Umbilical cord (tissue), 2 donors: ENCODE data around the gene ALAS1. TPM values are rescaled to one million over a fixed set of nuclear protein-coding genes. Genes with fewer than 3 reads are reported as not detected.
"Not testable (repeated sequence)": the region's sequence is repeated elsewhere in the genome, so short reads cannot be mapped to it uniquely, and the experiment has no call there.

ENCODE experiments used
- DNase-seq: peaks from one replicate; pipeline ENCODE4 v3.0.0-alpha.2; 2015; ENCODE audit warnings: low spot score
- total RNA-seq: library from RNA; depleted of rRNA; stranded (reverse); fragments of >200 nt; gene quantifications from one replicate; pipeline ENCODE4 v1.2.3, GENCODE V29; 2014; ENCODE audit warnings: low replicate concordance; ENCODE audit not compliant: insufficient read depth

Gene ALAS1
- 22.4 TPM for total RNA-seq

DNA sequence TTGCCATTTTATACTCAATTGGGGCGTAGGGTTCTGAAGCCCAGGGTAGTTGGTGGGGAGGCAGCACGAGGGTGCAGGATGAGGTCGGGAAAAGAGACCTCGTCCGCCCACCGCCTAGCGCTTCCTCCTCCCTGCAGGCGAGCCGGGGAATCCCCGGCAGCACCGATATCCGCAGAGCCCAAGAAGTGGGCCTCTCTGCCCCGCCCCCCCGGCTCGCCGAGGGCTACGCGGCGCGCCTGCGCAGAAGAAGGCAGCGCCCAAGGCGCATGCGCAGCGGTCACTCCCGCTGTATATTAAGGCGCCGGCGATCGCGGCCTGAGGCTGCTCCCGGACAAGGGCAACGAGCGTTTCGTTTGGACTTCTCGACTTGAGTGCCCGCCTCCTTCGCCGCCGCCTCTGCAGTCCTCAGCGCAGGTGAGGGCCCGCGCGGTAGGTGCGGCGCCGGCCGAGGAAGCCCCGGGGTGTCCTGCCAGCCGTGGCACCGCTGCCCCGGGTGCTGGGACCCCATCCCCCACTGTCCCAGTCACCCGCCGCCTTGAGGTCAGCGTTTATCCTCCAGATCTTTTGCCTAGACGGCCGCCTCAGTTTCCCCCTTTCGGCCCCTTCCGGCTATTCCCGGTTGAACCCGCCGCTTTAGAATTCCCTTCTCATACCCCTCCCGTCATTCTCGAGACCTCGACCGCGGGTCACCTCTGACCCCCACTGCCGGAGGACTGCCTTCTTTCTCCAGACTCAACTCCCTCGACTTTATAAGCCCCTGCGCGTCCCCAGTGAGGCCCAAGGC, at the start of gene ALAS1:
Gene ALAS1, plus strand, starts transcription at position 319 of the 784 bp plus-strand sequence. CDS start 1,082 bp downstream, outside the sequence.
- DNase-seq = peak; percentile 94

DNA sequence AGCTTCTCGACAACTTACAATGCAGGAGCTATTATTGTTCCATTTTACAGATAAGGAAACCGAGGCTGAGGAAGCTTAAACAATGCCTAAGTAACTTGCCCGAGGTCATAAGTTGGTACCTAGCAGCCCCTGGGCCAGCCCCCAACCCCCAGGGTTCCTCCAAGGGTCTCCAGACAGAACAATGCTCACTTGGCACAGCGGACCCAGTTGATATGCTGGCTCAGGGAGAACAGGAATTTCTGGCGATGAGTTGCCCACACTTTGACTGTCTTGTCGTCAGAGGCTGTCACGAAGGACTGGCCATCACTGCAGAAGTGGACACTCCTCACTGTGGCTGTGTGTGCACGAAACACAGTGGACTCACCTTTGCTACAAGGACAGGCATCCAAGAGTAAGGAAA, 48.9 kb upstream of the ALAS1 start:
- DNase-seq = no peak

- no peak for DNase-seq
Observed at GRCh38 chr3:52149726-52150125, 48.2 kb upstream of the ALAS1 start.

DNA sequence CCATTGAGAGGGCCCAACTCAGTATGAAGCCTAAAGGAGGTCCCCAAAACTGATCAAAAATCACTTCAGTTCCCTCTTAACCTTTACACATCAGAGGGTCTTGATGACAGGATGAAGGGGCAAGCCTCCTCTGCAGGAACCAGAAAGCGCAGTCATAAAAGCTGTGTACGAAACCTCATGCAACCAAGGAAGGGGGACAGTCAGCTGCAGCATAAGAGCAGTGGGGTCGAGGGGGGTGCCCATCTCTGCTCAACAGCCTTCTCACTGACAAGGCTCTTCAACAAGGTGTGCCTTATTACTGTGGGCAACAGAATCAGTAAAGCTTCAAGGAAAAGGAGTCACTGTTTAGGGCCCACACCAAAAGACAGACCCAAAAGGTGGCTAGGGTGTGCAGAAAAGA, 47.6 kb upstream of the ALAS1 start:
- no peak for DNase-seq

DNA sequence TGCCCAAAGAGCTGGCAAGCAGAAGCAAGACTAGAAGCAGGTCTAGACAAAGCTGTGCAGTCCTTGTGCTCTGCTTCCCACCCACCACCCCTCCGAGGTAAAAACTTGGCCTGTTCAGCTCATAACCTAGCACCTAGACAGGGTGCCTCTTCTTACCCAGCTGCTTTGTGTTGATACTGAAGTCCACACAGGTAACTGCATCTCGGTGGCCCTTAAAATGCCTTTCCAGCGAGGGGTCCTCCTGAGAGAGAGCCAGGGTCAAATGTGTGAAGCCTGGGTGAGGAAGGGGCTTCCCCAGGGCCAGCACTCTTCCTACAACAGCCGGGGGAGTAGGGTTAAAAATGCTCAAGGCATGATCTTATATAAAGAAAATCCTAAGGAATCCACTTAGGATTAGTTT, 47.1 kb upstream of the ALAS1 start:
- no peak for DNase-seq

DNA sequence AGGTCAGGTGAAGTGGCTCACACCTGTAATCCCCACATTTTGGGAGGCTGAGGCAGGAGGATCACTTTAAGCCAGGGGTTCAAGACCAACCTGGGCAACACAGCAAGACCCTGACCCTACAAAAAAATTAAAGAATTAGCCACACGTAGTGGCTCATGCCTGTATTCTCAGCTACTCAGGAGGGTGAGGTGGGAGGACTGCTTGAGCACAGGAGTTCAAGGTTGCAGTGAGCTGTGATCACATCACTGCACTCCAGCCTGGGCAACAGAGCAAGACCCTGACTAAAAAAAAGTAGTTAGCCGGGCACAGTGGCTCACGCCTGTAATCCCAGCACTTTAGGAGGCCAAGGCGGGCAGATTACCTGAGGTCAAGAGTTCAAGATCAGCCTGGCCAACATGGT, 46.0 kb upstream of the ALAS1 start:
- not testable (repeated sequence) for DNase-seq

DNA sequence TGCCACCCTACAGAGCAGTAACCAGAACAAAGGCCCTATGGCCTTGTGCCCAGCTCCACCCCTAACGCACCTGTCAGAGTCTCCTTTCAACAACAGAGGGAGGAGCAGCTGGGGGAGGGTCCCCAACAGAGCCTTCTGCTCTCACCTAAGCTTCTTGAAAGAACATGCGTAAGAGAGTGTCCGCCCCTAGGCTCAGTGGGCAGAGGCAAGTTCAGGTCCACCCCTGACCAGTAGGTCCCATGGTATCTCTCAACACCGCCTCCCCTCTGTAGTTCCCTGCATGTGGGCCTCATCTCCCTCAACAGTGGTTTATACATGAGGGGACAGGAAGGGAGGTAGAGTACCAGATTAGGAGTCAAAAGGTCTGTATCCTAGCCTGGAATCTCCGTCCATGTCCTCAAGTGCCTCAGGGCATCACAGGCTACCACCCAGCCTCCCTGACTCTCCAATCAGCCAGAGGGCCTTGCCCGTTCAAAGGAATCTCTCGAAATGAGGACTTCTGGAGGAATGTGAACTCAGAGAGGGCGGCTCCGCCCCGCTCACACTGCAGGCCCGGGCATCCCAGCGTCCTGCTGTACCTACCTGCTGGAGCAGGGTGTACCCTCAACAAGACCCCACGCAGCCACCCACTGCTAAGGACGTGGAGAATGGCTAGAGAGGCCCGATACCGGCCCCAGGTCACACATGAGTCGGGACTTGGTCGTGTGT, 44.4 kb upstream of the ALAS1 start:
- peak; percentile 20 for DNase-seq

GRCh38 chr3:52154135-52155094, 43.5 kb upstream of the ALAS1 start, which contains the start of gene POC1A:
POC1A (minus strand) TSS chr3:52154423; CDS start chr3:52154372, 51 bp downstream.
- DNase-seq = peak; percentile 99

GRCh38 chr3:52155912-52156311, 42.0 kb upstream of the ALAS1 start:
- no peak for DNase-seq

DNA sequence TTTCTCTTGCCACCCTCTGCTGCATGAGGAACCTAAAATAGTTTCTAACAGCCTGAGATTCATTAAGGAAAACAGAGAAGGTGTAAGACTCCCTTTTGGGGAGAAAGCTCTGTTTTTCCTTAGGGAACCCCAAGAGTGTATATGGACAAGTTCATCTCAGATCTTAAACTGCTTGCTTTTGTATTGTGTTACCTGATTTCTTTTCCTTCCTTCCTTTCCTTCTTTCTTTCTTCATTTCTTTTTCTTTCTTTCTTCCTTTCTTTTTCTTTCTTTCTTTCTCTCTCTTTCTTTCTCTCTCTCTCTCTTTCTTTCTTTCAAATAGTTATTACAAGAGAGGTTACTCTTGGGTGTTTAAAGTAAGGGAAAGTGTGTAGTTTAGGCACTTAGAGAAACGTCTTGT, 38.5 kb upstream of the ALAS1 start:
- DNase-seq = no peak

- DNase-seq = no peak
Observed at GRCh38 chr3:52162250-52162872, 35.6 kb upstream of the ALAS1 start.

- no peak for DNase-seq
Observed at GRCh38 chr3:52167240-52167639, 30.7 kb upstream of the ALAS1 start.

DNA sequence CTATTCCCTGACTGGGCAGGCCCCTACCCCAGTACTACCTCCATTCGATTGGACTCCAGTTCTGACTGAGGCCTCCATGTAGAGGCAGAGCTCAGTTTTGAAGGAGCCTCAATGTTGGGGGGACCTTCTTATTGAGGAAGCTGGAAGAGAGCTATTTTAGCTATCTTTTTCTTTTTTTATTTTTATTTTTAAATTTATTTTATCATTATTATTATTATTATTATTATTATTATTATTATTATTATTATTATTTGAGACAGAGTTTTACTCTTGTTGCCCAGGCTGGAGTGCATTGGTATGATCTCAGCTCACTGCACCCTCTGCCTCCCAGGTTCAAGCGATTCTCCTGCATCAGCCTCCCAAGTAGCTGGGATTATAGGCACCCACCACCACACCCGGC, 27.7 kb upstream of the ALAS1 start:
- not testable (repeated sequence) for DNase-seq

- DNase-seq = no peak
Observed at GRCh38 chr3:52171514-52172261, 26.3 kb upstream of the ALAS1 start.

GRCh38 chr3:52172262-52172757, 25.6 kb upstream of the ALAS1 start:
- no peak for DNase-seq

DNA sequence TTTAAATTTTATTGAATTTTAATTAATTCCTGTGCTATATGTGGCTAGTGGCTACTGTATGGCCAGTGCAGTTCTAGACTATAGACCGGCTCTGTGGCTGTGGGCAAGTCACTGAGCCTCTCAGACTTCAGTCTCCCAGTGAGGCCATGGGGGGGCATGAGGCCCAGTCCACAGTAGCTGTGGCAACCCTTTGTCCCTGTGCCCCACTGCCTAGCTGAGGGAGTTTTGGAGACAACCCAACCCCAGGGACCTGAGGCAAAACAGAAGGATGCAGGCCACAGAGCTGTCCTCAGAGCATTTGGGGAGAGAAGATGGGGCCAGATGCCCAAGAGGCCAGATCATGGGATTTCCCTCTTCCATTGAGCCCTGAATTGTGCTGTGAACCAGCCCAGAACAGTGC, 24.9 kb upstream of the ALAS1 start:
- no peak for DNase-seq

DNA sequence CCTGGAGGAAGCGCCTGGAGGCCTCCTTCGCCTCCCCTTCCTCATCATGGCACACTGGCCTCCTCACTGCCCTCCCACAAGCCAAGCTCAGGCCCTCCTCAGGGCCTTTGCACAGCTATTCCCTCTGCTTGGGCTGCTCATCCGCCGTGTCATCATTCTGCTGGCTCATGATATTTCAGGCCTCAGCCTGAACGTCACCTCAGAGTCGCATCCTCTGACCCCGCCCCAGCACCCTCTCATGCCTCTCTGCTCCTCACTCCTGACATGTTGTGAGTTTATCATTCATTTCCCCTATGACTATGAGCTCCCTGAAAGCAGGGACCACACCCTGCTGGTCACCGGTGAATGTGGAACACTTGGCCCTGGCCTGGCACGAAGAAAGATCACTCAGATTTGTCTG, 23.1 kb upstream of the ALAS1 start:
- DNase-seq = no peak

DNA sequence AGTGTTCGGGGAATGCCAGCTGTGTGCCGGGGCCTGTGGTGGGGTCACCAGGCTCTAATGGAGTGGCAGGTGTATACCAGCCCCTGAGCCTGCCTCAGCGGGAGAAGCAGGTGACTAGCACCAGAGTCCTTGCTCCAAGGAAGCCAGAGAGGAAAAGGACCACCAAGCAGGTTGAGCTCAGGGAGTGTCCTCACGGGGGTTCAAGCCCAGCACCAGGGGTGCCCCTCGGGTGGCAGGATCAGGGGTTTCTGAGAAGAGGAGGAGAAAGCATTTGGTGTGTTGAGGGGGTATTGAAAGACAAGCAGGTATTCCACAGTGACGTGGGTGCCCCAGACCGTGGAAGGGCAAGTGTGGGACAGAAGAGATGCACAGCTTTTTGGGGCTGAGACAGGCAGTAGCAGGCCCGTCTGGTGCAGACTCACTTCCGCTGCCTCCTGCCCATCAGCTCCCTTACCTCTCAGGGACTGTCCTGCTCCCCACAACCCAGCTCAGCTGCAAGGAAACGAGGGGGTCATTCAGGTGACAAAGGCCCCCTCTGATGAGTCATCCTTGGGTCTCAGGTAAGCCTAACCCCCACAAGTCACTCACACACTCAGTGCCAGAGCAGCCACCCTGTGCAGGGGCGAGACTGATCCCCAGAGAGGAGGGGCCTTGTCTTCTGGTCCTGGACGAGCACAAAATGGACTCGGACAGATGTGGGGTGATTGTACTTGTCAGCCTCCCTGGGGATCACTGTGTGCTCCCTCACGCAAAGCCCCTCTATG, 22.4 kb upstream of the ALAS1 start:
- no peak for DNase-seq

DNA sequence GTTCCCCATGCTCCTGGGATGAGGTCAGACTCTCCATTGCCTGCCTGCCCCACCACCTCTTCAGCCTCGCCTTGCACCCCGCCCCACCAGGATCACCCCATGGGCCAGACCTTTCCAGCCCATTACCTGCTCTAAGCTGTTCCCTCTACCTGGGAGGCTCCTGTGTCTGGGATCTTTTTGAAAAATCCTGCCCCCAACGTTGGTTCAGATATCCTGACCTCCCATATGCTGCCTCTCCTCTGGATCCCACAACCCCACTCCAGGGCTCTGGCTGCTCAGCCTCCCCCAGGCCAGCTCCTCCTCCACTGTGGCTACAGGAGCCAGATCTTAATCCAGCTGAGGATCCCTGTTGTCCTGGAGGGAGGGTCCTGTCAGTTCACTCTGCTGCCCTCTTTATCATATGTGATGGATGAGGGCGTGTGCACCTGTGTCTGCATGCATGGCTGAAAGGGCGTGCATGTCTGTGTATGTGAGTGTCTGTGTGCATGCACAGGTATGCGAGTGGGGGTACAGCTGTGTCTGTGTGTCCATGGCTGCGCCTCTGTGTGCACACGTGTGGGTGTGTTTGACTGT, 21.7 kb upstream of the ALAS1 start:
- no peak for DNase-seq
